ENCODE measurements around the gene DNAJB8.

- TF ChIP-seq POLR2A (IDR thresholded peaks at IDR 0.05) (no peak), EP300 (IDR thresholded peaks at IDR 0.05) (no peak), POLR2AphosphoS5 (IDR thresholded peaks at IDR 0.05) (no peak)
- TF ChIP-seq, protein P1, sequence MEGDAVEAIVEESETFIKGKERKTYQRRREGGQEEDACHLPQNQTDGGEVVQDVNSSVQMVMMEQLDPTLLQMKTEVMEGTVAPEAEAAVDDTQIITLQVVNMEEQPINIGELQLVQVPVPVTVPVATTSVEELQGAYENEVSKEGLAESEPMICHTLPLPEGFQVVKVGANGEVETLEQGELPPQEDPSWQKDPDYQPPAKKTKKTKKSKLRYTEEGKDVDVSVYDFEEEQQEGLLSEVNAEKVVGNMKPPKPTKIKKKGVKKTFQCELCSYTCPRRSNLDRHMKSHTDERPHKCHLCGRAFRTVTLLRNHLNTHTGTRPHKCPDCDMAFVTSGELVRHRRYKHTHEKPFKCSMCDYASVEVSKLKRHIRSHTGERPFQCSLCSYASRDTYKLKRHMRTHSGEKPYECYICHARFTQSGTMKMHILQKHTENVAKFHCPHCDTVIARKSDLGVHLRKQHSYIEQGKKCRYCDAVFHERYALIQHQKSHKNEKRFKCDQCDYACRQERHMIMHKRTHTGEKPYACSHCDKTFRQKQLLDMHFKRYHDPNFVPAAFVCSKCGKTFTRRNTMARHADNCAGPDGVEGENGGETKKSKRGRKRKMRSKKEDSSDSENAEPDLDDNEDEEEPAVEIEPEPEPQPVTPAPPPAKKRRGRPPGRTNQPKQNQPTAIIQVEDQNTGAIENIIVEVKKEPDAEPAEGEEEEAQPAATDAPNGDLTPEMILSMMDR (IDR thresholded peaks at IDR 0.05) = no peak
Observed at GRCh38 chr3:128413413-128414205, 53.1 kb downstream of the DNAJB8 start.
